K562 (cell line): ENCODE data around the gene TBC1D17. TPM values are rescaled to one million over a fixed set of nuclear protein-coding genes. Genes with fewer than 3 reads are reported as not detected.

Source experiments
- AFF1 ChIP-seq, 2 experiments: fragments of 450-650 bp; IDR thresholded peaks; 2 replicates each; pipeline ENCODE4 v1.6.1; 2018; ENCODE audit warnings: mild to moderate bottlenecking in 2 of 2, low read depth in 1 of 2; ENCODE audit not compliant: partially characterized antibody in 2 of 2
- ATF1 ChIP-seq, 2 experiments: fragments of 450-650 bp in 1 of 2; IDR thresholded peaks; 2 replicates each; pipeline ENCODE4 v1.6.1; 2016; ENCODE audit warnings: missing compliant biosample characterization in 1 of 2, missing genetic modification characterization in 1 of 2
- BRCA1 ChIP-seq, 2 experiments: fragments of 450-650 bp in 1 of 2; sonication (generic) in 1 of 2; formaldehyde crosslinking in 1 of 2; IDR thresholded peaks; 2 replicates each; pipeline versions ENCODE4 v1.5.0 to v1.6.1; 2017 to 2020; ENCODE audit warnings: mild to moderate bottlenecking in 1 of 2, missing genetic modification reagents in 1 of 2
- CREB1 ChIP-seq, 2 experiments: sonication (generic) in 1 of 2; formaldehyde crosslinking in 1 of 2; IDR thresholded peaks; 2 replicates each; pipeline versions ENCODE4 v1.6.1 to v1.8.0; 2012 to 2022; ENCODE audit warnings: inconsistent platforms in 1 of 2, mild to moderate bottlenecking in 1 of 2, missing genetic modification reagents in 1 of 2, moderate library complexity in 1 of 2
- FIP1L1 ChIP-seq: fragments of 200-400 bp; formaldehyde crosslinking; IDR thresholded peaks from 2 replicates; pipeline ENCODE4 v1.6.1; 2018; ENCODE audit warnings: mild to moderate bottlenecking, low read depth, low read length; ENCODE audit not compliant: poor library complexity, severe bottlenecking
- FOXK1 ChIP-seq: sonication (generic); formaldehyde crosslinking; IDR thresholded peaks from 2 replicates; pipeline ENCODE4 v1.8.0; 2022; ENCODE audit warnings: missing genetic modification reagents, mild to moderate bottlenecking, borderline replicate concordance
- HDAC1 ChIP-seq, 2 experiments: fragments of 450-650 bp; IDR thresholded peaks; 2 replicates each; pipeline ENCODE4 v1.6.1; 2016 to 2017; ENCODE audit warnings: inconsistent platforms in 1 of 2, mild to moderate bottlenecking in 1 of 2, moderate library complexity in 1 of 2
- JUND ChIP-seq, 2 experiments: IDR thresholded peaks; 2 replicates in 1 of 2; 3 replicates in 1 of 2; pipeline ENCODE4 v1.6.1; 2011; ENCODE audit warnings: borderline replicate concordance in 2 of 2, low read depth in 2 of 2, low read length in 2 of 2, improper control_type of control experiment in 1 of 2, missing biosample characterization in 1 of 2, missing genetic modification characterization in 1 of 2, missing genetic modification reagents in 1 of 2
- KDM4B ChIP-seq, 2 experiments: fragments of 450-650 bp in 1 of 2; sonication (generic) in 1 of 2; IDR thresholded peaks; 2 replicates each; pipeline ENCODE4 v1.6.1; 2016 to 2017; ENCODE audit warnings: borderline replicate concordance in 2 of 2, antibody characterized with exemption in 1 of 2, low read depth in 1 of 2, mild to moderate bottlenecking in 1 of 2
- KLF6 ChIP-seq: fragments of 250-450 bp; sonication (Bioruptor Pico); IDR thresholded peaks from 2 replicates; pipeline ENCODE4 v1.4.0; 2020; ENCODE audit warnings: mild to moderate bottlenecking, moderate library complexity, borderline replicate concordance
- MLLT1 ChIP-seq, 2 experiments: fragments of 450-650 bp; IDR thresholded peaks; 2 replicates each; pipeline ENCODE4 v1.6.1; 2016
- NFE2 ChIP-seq: IDR thresholded peaks from 2 replicates; pipeline ENCODE4 v1.6.1; 2014; ENCODE audit warnings: antibody characterized with exemption, low read depth
- POLR2AphosphoS2 ChIP-seq: IDR thresholded peaks from 2 replicates; pipeline ENCODE4 v1.6.1; 2012; ENCODE audit warnings: low read length, improper control_type of control experiment
- POLR2G ChIP-seq: fragments of 200-400 bp; formaldehyde crosslinking; IDR thresholded peaks from 2 replicates; pipeline ENCODE4 v1.6.1; 2017; ENCODE audit warnings: low read depth, mild to moderate bottlenecking, antibody characterized with exemption, low read length, moderate library complexity
- RBM22 ChIP-seq: fragments of 200-400 bp; formaldehyde crosslinking; IDR thresholded peaks from 2 replicates; pipeline ENCODE4 v1.6.1; 2018; ENCODE audit warnings: low read length, low read depth; ENCODE audit not compliant: poor library complexity, severe bottlenecking
- SIN3A ChIP-seq, 2 experiments: fragments of 150-350 bp in 1 of 2; IDR thresholded peaks; 2 replicates each; pipeline ENCODE4 v1.6.1; 2011 to 2016; ENCODE audit warnings: borderline replicate concordance in 2 of 2, low read depth in 2 of 2, low read length in 2 of 2, mild to moderate bottlenecking in 2 of 2, moderate library complexity in 2 of 2; ENCODE audit not compliant: control insufficient read depth in 1 of 2
- TEAD1 ChIP-seq, 2 experiments: fragments of 450-650 bp in 1 of 2; sonication (generic) in 1 of 2; formaldehyde crosslinking; IDR thresholded peaks; 2 replicates each; pipeline versions ENCODE4 v1.4.0 to v1.8.0; 2020 to 2022; ENCODE audit warnings: mild to moderate bottlenecking in 2 of 2, missing genetic modification reagents in 1 of 2
- TRIM24 ChIP-seq, 2 experiments: fragments of 450-650 bp; IDR thresholded peaks; 2 replicates each; pipeline ENCODE4 v1.6.1; 2016
- ZNF175 ChIP-seq: fragments of 200-800 bp; sonication (Bioruptor generic); IDR thresholded peaks from 2 replicates; pipeline ENCODE4 v1.6.1; 2016; ENCODE audit warnings: low read depth, mild to moderate bottlenecking, missing genetic modification characterization, missing compliant biosample characterization
- ZNF644 ChIP-seq: fragments of 200-800 bp; sonication (Bioruptor generic); IDR thresholded peaks from 2 replicates; pipeline ENCODE4 v1.6.1; 2016; ENCODE audit warnings: low read depth, missing genetic modification characterization, missing compliant biosample characterization
- polyA plus RNA-seq, 8 experiments: library from polyadenylated mRNA; depleted of rRNA in 4 of 8; stranded (reverse) in 5 of 8; unstranded in 3 of 8; fragments of >200 nt; fragmentation: Nextera tagmentation in 2 of 8; fragmentation: Illumina TruSeq in 1 of 8; extraction: Ambion mirVana in 2 of 8; extraction: Trizol in 1 of 8; gene quantifications; 2 replicates each; pipeline versions ENCODE4 v1.2.1 to v1.2.3, GENCODE V29; 2011 to 2014; ENCODE audit warnings: inconsistent platforms in 1 of 8, missing spikeins in 1 of 8
- total RNA-seq, 7 experiments: library from RNA; depleted of rRNA in 6 of 7; stranded (reverse); fragments of >200 nt in 6 of 7; fragmentation: Illumina TruSeq in 2 of 7; extraction: Trizol in 2 of 7; gene quantifications; 2 replicates each; pipeline versions ENCODE4 v1.2.1 to v1.2.3, GENCODE V29; 2011 to 2021; ENCODE audit warnings: low replicate concordance in 1 of 7

TBC1D17 gene
- total and polyA plus RNA-seq, 9 of the 15 experiments (the other 6 are each of a cell fraction or from before 2014, with no cell fraction given), result 0.42 to 16.0 (median 3.8) TPM

DNA sequence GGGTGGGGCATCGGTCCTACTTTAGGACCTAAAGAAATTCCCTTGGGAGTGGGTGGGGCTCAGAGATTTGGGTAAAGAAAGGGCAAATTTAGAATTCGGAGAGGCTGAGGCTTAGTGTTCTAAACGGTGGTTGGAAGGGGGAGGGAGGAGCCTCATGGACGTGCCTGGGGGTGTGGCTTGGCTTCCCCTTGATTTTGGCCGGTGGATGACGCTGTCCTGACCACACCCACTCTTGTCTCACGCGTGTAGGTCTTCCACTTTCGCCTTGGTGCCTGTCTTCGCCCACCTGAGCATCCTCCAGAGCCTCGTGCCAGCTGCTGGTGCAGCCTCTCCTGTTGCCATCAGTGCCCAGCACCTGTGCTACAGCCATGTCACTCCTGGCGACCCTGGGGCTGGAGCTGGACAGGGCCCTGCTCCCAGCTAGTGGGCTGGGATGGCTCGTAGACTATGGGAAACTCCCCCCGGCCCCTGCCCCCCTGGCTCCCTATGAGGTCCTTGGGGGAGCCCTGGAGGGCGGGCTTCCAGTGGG is 53.0 kb downstream of the TBC1D17 start (continued):
- TF ChIP-seq BRCA1 (IDR thresholded peaks at IDR 0.05) (no peak), BRCA1 (CRISPR knock-in tag; IDR thresholded peaks at IDR 0.05) (no peak), SIN3A (IDR thresholded peaks at IDR 0.05; ENCODE audit: borderline replicate concordance in 2 of 2, control insufficient read depth in 1 of 2, low read depth in 2 of 2, low read length in 2 of 2) (peak in 1 of 2 experiments; percentile 5; a peak in 1 of 4 replicates), MLLT1 (IDR thresholded peaks at IDR 0.05) (0 out of 4 replicates have a peak, but pooled peaks of 1 of the 2 experiments have one; percentile 36), KLF6 (CRISPR knock-in tag) (no peak), FIP1L1 (no peak), CREB1 (IDR thresholded peaks at IDR 0.05) (peak; percentile 52; the same call in 1 of the 2 replicates), CREB1 (CRISPR knock-in tag; IDR thresholded peaks at IDR 0.05) (0 out of 2 replicates have a peak, but pooled peaks have one; percentile 35), ZNF175 (CRISPR knock-in tag) (no peak), ATF1 (CRISPR knock-in tag; IDR thresholded peaks at IDR 0.05) (no peak), ATF1 (tag; IDR thresholded peaks at IDR 0.05) (peak; percentile 14; the same call in 1 of the 2 replicates), TEAD1 (CRISPR knock-in tag; IDR thresholded peaks at IDR 0.05) (0 out of 4 replicates have a peak, but pooled peaks of 1 of the 2 experiments have one; percentile 2), ZNF644 (tag) (no peak), NFE2 (no peak), POLR2G (peak; percentile 93), TRIM24 (IDR thresholded peaks at IDR 0.05) (0 out of 4 replicates have a peak, but pooled peaks of 1 of the 2 experiments have one; percentile 3), AFF1 (IDR thresholded peaks at IDR 0.05; ENCODE audit: low read depth in 1 of 2, partially characterized antibody in 2 of 2) (peak; percentile 20 to 42), RBM22 (peak; percentile 99), POLR2AphosphoS2 (0 out of 2 replicates have a peak, but pooled peaks have one; percentile 10), FOXK1 (CRISPR knock-in tag) (0 out of 2 replicates have a peak, but pooled peaks have one; percentile 32), JUND (IDR thresholded peaks at IDR 0.05; ENCODE audit: borderline replicate concordance, low read depth, low read length) (0 out of 2 replicates have a peak, but pooled peaks have one; percentile 3), JUND (tag; IDR thresholded peaks at IDR 0.05; ENCODE audit: borderline replicate concordance, low read depth, low read length) (no peak; the same call in 2 of the 3 replicates), KDM4B (IDR thresholded peaks at IDR 0.05; ENCODE audit: borderline replicate concordance in 2 of 2, low read depth in 1 of 2) (0 out of 4 replicates have a peak, but pooled peaks of 1 of the 2 experiments have one; percentile 25), HDAC1 (IDR thresholded peaks at IDR 0.05) (peak in 1 of 2 experiments; percentile 26; a peak in 1 of 4 replicates)
